SK-N-DZ (cell line): ENCODE measurements around the gene WEE1.
"Not testable (repeated sequence)": the region's sequence is repeated elsewhere in the genome, so short reads cannot be mapped to it uniquely, and the experiment has no call there.

Experiments
- DNase-seq: peaks from one replicate; pipeline ENCODE4 v3.0.0-alpha.2; 2015; ENCODE audit warnings: low spot score
- small RNA-seq, 2 experiments: library from RNA; depleted of rRNA; stranded (forward); fragments of <200 nt; gene quantifications; one replicate each; pipeline ENCODE3, GENCODE V24; 2014

WEE1 gene

GRCh38 chr11:9622353-9622752 is 48.9 kb downstream of the WEE1 start:
- DNase-seq: not testable (repeated sequence)

DNA sequence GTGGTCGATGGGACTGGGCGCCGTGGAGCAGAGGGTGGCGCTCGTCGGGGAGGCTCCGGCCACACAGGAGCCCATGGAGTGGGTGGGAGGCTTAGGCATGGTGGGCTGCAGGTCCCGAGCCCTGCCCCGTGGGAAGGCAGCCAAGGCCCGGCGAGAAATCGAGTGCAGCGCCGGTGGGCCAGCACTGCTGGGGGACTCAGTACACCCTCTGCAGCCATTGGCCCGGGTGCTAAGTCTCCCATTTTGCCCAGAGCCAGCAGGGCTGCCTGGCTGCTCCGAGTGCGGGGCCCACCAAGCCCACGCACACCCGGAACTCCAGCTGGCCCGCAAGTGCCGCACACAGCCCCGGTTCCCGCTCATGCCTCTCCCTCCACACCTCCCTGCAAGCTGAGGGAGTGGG is 49.6 kb downstream of the WEE1 start:
- not testable (repeated sequence) for DNase-seq

DNA sequence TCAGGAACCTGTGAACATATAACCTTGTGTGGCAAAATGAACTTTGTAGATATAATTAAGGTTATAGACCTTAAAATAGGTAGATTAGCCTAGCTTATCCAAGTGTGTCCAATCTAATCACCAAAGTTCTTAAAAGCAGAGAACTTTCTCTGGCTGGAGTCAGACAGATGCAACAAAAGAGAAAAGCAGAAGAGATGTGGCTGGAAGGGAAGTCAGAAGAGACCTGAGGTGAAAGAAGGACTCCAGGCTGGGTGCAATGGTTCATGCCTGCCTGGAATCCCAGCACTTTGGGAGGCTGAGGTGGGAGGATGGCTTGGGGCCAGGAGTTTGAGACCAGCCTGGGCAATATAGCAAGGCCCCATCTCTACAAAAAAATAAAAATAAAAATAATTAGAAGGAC is 51.0 kb downstream of the WEE1 start:
- no peak for DNase-seq

DNA sequence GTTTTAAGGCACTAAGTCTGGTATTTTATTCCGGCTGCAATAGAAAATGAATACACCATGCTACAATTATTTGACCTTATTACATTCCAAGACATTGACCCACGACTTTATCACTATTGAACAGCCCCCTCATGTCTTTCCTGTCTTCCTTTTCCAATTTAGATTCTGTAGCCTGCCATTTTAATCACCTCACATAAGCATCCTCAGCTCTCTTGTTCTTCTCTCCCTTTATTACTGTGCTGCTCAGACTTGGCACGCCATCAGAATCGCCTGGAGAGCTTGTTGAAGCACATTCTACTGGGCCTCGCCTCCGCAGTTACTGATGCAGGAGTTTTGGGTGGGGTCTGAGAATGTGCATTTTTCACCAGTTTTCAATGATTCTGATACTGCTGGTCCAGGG is 51.7 kb downstream of the WEE1 start:
- DNase-seq: no peak

DNA sequence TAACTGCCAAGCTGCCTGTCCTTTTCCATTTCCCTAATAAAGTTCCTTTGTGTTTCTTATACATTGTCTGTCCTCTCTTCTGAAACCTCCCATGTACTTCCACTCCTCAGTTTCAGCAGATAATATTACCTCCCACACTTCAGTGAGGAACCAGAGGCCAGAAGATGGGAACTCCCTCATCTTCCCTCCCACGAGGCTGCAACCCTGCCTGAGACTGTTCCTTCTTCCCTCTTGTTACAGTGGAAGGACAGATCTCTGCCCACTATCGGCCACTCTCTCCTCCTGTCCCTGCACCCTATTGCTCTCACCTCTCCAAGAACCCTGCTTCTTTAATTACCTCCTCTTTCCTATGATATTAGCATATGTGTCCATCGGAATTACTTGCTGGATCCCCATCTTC is 52.3 kb downstream of the WEE1 start:
- DNase-seq: no peak

DNA sequence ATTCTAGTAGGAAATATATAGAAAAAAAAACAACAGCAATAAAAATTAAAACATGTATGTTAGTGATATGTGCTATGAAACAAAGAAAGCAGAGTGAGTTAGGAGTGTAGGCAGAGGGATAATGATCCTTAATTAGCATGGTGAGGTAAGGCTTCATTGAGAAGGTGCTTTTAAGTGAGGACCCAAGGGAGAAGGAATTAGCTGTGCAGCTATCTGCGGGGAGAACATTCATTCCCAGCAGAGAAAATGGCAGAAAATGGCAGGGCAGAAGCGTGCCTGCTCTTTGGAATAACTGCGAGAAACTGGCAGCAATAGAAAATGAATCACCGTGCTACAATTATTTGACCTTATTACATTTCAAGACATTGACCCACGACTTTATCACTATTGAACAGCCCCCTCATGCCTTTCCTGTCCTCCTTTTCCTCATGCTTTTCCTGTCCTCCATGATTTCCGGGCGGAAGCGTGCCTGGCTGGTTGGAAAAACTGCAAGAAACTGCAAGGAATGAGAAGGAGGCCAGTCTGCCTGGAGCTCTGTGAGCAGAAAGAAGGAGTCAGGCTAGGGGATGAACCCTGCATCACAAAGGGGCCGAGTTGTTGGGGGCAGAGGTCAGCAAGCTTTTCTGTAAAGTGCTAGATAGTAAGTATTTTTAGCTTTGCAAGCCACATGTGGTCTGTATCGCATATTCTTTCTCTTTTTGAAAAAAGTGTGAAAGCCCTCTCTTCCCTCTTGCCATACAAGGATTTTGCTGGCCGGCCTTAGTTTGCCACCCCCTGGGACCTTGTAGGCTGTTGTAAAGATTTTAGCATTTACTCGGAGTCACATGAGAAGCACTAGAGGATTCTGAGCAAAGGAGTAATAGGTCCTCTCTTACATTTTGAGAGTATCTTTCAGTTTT is 53.3 kb downstream of the WEE1 start:
- DNase-seq: no peak

DNA sequence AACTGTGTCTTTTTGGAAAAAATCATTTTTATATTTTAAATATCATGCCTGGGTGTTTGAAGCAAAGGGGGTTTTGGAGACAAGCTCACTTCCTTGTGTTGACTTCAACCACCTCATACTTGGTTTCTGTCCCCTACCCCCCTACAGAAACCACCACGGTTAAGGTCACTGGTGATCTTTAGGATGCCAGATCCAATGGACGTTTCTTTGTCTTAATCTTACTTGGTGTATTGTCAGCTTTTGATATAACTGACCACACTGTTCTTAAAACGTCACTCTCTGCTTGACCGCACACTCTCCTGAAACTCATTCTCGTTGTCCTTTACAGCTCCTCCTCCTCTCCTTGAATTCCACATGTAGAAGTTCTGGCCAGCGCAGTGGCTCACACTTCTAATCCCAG is 55.6 kb downstream of the WEE1 start:
- DNase-seq: no peak

DNA sequence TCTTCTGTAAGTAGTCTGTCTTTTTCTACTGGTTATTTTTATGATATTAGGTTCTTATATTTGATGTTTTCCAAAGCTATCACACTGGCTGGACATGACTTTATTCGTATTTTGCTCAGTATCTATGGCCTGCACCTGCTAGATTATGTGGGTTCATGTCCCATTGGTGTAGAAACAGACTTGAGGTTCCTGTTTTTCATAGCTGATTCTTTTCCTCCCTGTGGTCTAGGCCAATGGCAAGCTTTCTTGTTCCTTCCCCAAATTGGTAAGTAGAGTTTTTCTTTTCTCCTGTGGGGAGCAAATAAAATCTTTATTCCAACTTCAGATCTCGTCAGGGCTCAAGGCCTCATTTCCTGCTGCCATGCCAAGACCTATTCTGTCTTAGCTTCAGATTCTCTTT is 60.2 kb downstream of the WEE1 start:
- DNase-seq: no peak

DNA sequence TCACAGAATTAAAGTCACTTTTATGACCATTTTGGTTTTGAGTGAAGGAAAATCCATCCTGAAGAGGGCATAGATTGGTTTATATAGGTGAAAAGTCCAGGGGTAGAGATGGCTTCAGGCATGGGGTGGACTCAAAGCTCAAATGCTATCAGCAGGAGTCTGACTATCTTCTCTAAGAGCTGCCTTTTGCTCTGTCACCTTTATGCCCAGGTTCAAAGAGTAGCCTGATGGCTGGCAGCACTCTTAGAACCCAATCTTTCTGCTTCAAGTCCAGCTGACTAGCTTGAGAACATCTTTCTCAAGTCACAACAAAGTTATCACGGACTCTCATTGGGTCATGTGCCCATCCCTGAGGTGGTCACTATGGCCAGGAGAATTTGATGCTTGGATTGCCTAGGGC is 63.2 kb downstream of the WEE1 start:
- no peak for DNase-seq

GRCh38 chr11:9639099-9639498 is 65.6 kb downstream of the WEE1 start:
- DNase-seq: no peak

Small RNA genes lying within 50 kb of the gene (small RNA-seq; reads per million reads assigned to genes)
- 0 to 0.08 reads per million in 2 experiments for gene RF01210
